Fibroblast of lung (primary cell): ENCODE data around the gene NKPD1. TPM values are rescaled to one million over a fixed set of nuclear protein-coding genes. Genes with fewer than 3 reads are reported as not detected.

Experiments
- DNase-seq, 2 donors: peaks; one replicate each; pipeline versions ENCODE4 v3.0.0 to v3.0.0-alpha.2; 2010; ENCODE audit warnings: low read depth in 2 of 2
- H2AFZ ChIP-seq: 2 replicates; pipeline ENCODE4 v1.5.1; 2012; ENCODE audit warnings: low read length, control low read depth, inconsistent platforms
- H3K27ac ChIP-seq: 2 replicates; pipeline ENCODE4 v1.5.1; 2011; ENCODE audit warnings: low read length, control low read depth; ENCODE audit not compliant: insufficient read depth
- H3K27me3 ChIP-seq: 2 replicates; pipeline ENCODE4 v1.5.1; 2011; ENCODE audit warnings: mild to moderate bottlenecking, low read length; ENCODE audit not compliant: control insufficient read depth, insufficient read depth
- H3K36me3 ChIP-seq: 2 replicates; pipeline ENCODE4 v1.5.1; 2011; ENCODE audit warnings: low read length; ENCODE audit not compliant: control insufficient read depth, insufficient read depth
- H3K4me1 ChIP-seq: 2 replicates; pipeline ENCODE4 v1.5.1; 2011; ENCODE audit warnings: low read length; ENCODE audit not compliant: control insufficient read depth, insufficient read depth; ENCODE audit errors: extremely low read depth
- H3K4me2 ChIP-seq: 2 replicates; pipeline ENCODE4 v1.5.1; 2011; ENCODE audit warnings: low read length, control low read depth; ENCODE audit not compliant: insufficient read depth; ENCODE audit errors: extremely low read depth
- H3K4me3 ChIP-seq, 4 experiments: fragments of 200-600 bp in 1 of 4; sonication (generic) in 1 of 4; replicated peaks in 1 of 4; 2 replicates each; pipeline ENCODE4 v1.5.1; 2011 to 2016; ENCODE audit warnings: low read length in 4 of 4, low read depth in 3 of 4, mild to moderate bottlenecking in 3 of 4, control low read depth in 2 of 4, inconsistent platforms in 1 of 4, mixed read lengths in 1 of 4; ENCODE audit not compliant: insufficient read depth in 1 of 4; ENCODE audit errors: control extremely low read depth in 1 of 4
- H3K79me2 ChIP-seq: 2 replicates; pipeline ENCODE4 v1.5.1; 2012; ENCODE audit warnings: mild to moderate bottlenecking, low read length, inconsistent platforms; ENCODE audit not compliant: control insufficient read depth, insufficient read depth
- H3K9ac ChIP-seq: 2 replicates; pipeline ENCODE4 v1.5.1; 2011; ENCODE audit warnings: mild to moderate bottlenecking, low read length, control low read depth; ENCODE audit not compliant: insufficient read depth
- H3K9me3 ChIP-seq: 2 replicates; pipeline ENCODE4 v1.5.1; 2012; ENCODE audit warnings: low read depth, low read length; ENCODE audit not compliant: control insufficient read depth, insufficient read depth
- H4K20me1 ChIP-seq: 2 replicates; pipeline ENCODE4 v1.5.1; 2011; ENCODE audit warnings: low read length; ENCODE audit not compliant: control insufficient read depth, insufficient read depth; ENCODE audit errors: extremely low read depth
- CTCF ChIP-seq, 2 donors: IDR thresholded peaks in 1 of 2; conservative IDR thresholded peaks in 1 of 2; 1 replicate in 1 of 2; 2 replicates in 1 of 2; pipeline ENCODE4 v1.5.1; 2011 to 2012; ENCODE audit warnings: low read length in 2 of 2, control low read depth in 1 of 2, inconsistent platforms in 1 of 2, low read depth in 1 of 2, mild to moderate bottlenecking in 1 of 2
- EZH2 ChIP-seq: IDR thresholded peaks from 2 replicates; pipeline ENCODE4 v1.5.1; 2012; ENCODE audit warnings: low read length, control low read depth, mild to moderate bottlenecking; ENCODE audit errors: missing control alignments
- polyA plus RNA-seq, 2 donors: library from polyadenylated mRNA; depleted of rRNA in 1 of 2; stranded (reverse) in 1 of 2; unstranded in 1 of 2; fragments of >200 nt; gene quantifications; 2 replicates each; pipeline ENCODE4 v1.2.1, GENCODE V29; 2011 to 2012; ENCODE audit warnings: missing spikeins in 1 of 2
- total RNA-seq: library from RNA; depleted of rRNA; stranded (reverse); fragments of >200 nt; gene quantifications from 2 replicates; pipeline ENCODE4 v1.2.1, GENCODE V29; 2014

Gene NKPD1
- total and polyA plus RNA-seq, 2 donors (not counting 1 experiment from before 2014, with no cell fraction given): 0.17 TPM; not detected in 1

DNA sequence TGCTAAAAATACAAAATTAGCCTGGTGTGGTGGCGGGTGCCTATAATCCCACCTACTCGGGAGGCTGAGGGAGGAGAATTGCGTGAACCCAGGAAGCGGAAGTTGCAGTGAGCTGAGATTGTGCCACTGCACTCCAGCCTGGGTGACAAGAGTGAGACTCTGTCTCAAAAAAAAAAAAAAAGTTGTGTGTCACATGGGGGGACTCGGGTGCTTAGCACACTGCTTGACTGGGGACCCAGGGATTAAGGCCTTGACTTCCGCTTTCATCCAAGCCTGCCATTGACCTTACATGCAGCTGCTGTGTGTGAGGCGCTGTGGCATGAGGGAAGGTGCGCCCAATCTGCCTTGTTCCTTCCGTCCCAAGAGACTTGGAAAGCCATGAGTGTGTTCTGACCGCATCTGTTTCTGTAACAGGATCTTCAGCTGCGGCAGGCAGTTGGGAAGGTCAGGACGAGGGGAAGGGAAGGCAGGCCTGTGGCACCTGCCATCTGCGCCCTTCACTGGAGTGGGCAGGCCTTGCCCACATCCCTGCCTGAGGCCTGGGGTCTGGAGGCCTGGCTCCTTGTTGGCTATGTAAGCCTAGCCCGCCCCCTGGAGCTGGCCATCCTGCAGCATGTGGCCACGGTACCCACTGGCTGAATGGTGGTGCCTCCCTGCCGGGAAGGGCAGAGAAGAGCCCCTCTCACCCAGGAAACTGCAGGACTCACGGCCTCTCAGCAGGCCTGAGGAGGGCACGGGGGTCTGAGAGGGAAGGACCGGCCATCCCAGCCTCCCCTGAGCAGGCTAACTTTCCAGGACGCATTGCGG, 44.8 kb downstream of the NKPD1 start:
- Histone ChIP-seq H3K27ac (no peak overlapping the region), H3K4me3 (no peak overlapping the region), H4K20me1 (no peaks in the 10 kb centered on the region), H3K36me3 (no peaks in the 10 kb centered on the region), H2AFZ (no peak overlapping the region), H3K4me1 (no peaks in the 10 kb centered on the region), H3K27me3 (no peaks in the 10 kb centered on the region), H3K79me2 (peaks cover 70% of the 10 kb centered on the region), H3K4me2 (no peak overlapping the region), H3K9ac (no peak overlapping the region), H3K9me3 (no peaks in the 10 kb centered on the region)
- no peak for DNase-seq
- TF ChIP-seq EZH2: no peak
- TF ChIP-seq CTCF (conservative IDR thresholded peaks at IDR 0.05 in 1 of 2, IDR thresholded peaks at IDR 0.05 in 1 of 2; ENCODE audit: low read depth in 1 of 2, low read length in 2 of 2): no peak

- no peak overlapping the region for H3K27ac ChIP-seq
- no peak overlapping the region for H3K9ac ChIP-seq
- peaks cover 76% of the 10 kb centered on the region for H3K79me2 ChIP-seq
- no peaks in the 10 kb centered on the region for H3K27me3 ChIP-seq
- no peaks in the 10 kb centered on the region for H4K20me1 ChIP-seq
- no peaks in the 10 kb centered on the region for H3K36me3 ChIP-seq
- H3K4me3 ChIP-seq: no peak overlapping the region
- no peak overlapping the region for H3K4me2 ChIP-seq
- no peak for TF ChIP-seq CTCF (conservative IDR thresholded peaks at IDR 0.05 in 1 of 2, IDR thresholded peaks at IDR 0.05 in 1 of 2; ENCODE audit: low read depth in 1 of 2, low read length in 2 of 2)
- no peak for TF ChIP-seq EZH2
- H2AFZ ChIP-seq: no peak overlapping the region
- H3K4me1 ChIP-seq: no peaks in the 10 kb centered on the region
- no peak for DNase-seq
- no peaks in the 10 kb centered on the region for H3K9me3 ChIP-seq
Observed at GRCh38 chr19:45114116-45114515, 46.7 kb downstream of the NKPD1 start.

DNA sequence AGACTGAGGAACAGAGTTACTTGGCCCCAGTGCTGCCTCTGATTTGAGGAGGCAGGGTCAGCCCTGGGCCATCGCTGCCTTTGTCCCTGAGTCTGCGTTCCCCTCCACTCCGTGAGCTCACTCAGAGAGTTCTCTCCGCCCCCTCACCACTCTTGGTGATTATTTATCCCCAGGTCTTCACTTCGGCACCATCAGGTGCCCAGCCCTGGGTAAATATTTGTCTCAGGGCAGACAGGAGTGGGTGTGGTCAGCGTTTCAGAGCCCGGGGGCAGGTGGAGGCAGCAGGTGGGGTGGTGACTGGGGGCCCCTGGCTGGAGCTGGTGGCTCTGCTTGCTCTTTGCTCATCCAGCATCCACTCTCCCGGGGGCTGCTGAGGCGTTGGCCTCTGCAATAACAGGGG, 47.2 kb downstream of the NKPD1 start:
- no peaks in the 10 kb centered on the region for H4K20me1 ChIP-seq
- TF ChIP-seq CTCF (conservative IDR thresholded peaks at IDR 0.05 in 1 of 2, IDR thresholded peaks at IDR 0.05 in 1 of 2; ENCODE audit: low read depth in 1 of 2, low read length in 2 of 2) (no peak), EZH2 (no peak)

More for the DNA sequence above, 47.2 kb downstream of the NKPD1 start:
- Histone ChIP-seq H3K4me1 (no peaks in the 10 kb centered on the region), H3K4me2 (no peak overlapping the region), H3K9me3 (no peaks in the 10 kb centered on the region), H3K4me3 (no peak overlapping the region), H3K27me3 (no peaks in the 10 kb centered on the region), H3K9ac (no peak overlapping the region), H2AFZ (no peak overlapping the region), H3K36me3 (no peaks in the 10 kb centered on the region), H3K79me2 (peaks cover 79% of the 10 kb centered on the region), H3K27ac (no peak overlapping the region)
- no peak for DNase-seq
